ENCODE results near the gene POC1B.

DNA sequence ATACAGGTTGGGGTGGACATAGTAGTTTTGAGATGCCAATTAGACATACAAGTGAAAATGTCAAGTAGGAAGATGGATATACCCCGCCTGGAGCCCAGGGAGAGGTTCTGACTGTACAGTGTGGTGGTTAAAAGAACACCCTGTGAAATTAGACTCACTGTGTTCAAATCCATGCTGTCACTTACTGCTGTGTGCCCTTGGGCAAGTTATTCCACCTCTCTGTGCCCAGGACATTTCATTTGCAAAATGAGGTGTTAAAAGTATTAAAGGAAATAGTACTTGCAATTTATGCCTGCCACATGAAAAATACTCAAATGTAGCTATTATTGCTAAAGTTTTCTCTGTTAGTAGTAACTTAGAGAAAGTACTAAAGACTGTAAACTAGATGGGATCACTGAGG is 19.8 kb downstream of the POC1B start:
- TF ChIP-seq POLR2A (IDR thresholded peaks at IDR 0.05) (no peak), EP300 (IDR thresholded peaks at IDR 0.05) (no peak)
- TF ChIP-seq, protein P1, sequence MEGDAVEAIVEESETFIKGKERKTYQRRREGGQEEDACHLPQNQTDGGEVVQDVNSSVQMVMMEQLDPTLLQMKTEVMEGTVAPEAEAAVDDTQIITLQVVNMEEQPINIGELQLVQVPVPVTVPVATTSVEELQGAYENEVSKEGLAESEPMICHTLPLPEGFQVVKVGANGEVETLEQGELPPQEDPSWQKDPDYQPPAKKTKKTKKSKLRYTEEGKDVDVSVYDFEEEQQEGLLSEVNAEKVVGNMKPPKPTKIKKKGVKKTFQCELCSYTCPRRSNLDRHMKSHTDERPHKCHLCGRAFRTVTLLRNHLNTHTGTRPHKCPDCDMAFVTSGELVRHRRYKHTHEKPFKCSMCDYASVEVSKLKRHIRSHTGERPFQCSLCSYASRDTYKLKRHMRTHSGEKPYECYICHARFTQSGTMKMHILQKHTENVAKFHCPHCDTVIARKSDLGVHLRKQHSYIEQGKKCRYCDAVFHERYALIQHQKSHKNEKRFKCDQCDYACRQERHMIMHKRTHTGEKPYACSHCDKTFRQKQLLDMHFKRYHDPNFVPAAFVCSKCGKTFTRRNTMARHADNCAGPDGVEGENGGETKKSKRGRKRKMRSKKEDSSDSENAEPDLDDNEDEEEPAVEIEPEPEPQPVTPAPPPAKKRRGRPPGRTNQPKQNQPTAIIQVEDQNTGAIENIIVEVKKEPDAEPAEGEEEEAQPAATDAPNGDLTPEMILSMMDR (IDR thresholded peaks at IDR 0.05), result no peak
